PFSK-1 (cell line): Measurements from ENCODE around the gene COLEC12.

Source experiments
- FOXP2 ChIP-seq: optimal IDR thresholded peaks from 2 replicates; pipeline ENCODE3; 2011; ENCODE audit warnings: borderline replicate concordance, control low read depth, inconsistent platforms; ENCODE audit not compliant: insufficient read depth; ENCODE audit errors: extremely low read length, extremely low read depth
- POLR2AphosphoS5 ChIP-seq: IDR thresholded peaks from 2 replicates; pipeline ENCODE4 v1.6.1; 2012; ENCODE audit warnings: low read depth, mild to moderate bottlenecking, control low read depth, low read length, moderate library complexity
- REST ChIP-seq, 2 experiments: IDR thresholded peaks; 2 replicates each; pipeline versions ENCODE4 v1.6.1 to v1.8.0; 2011 to 2012; ENCODE audit warnings: low read depth in 2 of 2, low read length in 2 of 2, control low read depth in 1 of 2, inconsistent platforms in 1 of 2, mild to moderate bottlenecking in 1 of 2, moderate library complexity in 1 of 2; ENCODE audit not compliant: insufficient read depth in 1 of 2
- SIN3A ChIP-seq: IDR thresholded peaks from 2 replicates; pipeline ENCODE4 v1.6.1; 2012; ENCODE audit warnings: mild to moderate bottlenecking, low read length, moderate library complexity, borderline replicate concordance; ENCODE audit not compliant: insufficient read depth
- TAF1 ChIP-seq: IDR thresholded peaks from 2 replicates; pipeline ENCODE4 v1.6.1; 2012; ENCODE audit warnings: low read length, control low read depth, borderline replicate concordance; ENCODE audit not compliant: insufficient read depth

The COLEC12 gene

GRCh38 chr18:364256-364826 is 136.2 kb downstream of the COLEC12 start:
- TF ChIP-seq TAF1 (no peak), FOXP2 (no peak), SIN3A (no peak), REST (IDR thresholded peaks at IDR 0.05; ENCODE audit: insufficient read depth in 1 of 2, low read depth in 2 of 2, low read length in 2 of 2) (no peak), POLR2AphosphoS5 (no peak)

- TF ChIP-seq POLR2AphosphoS5 (no peak), FOXP2 (no peak), REST (IDR thresholded peaks at IDR 0.05; ENCODE audit: insufficient read depth in 1 of 2, low read depth in 2 of 2, low read length in 2 of 2) (no peak), TAF1 (no peak), SIN3A (no peak)
Observed at GRCh38 chr18:363301-364085, 137.0 kb downstream of the COLEC12 start.

- TF ChIP-seq REST (IDR thresholded peaks at IDR 0.05; ENCODE audit: insufficient read depth in 1 of 2, low read depth in 2 of 2, low read length in 2 of 2), result no peak
- TF ChIP-seq POLR2AphosphoS5, result no peak
- TF ChIP-seq SIN3A, result no peak
- TF ChIP-seq FOXP2, result no peak
- no peak for TF ChIP-seq TAF1
Observed at GRCh38 chr18:362311-363290, 137.9 kb downstream of the COLEC12 start.

- TF ChIP-seq POLR2AphosphoS5 (no peak), TAF1 (no peak), FOXP2 (no peak), SIN3A (no peak), REST (IDR thresholded peaks at IDR 0.05; ENCODE audit: insufficient read depth in 1 of 2, low read depth in 2 of 2, low read length in 2 of 2) (no peak)
Observed at GRCh38 chr18:361941-362310, 138.6 kb downstream of the COLEC12 start.
